Neural cell (in vitro differentiated cells): ENCODE measurements around the gene SLC12A8. TPM values are rescaled to one million over a fixed set of nuclear protein-coding genes. Genes with fewer than 3 reads are reported as not detected.
A peak's percentile ranks its signal among the peaks of the same experiment; 100 is the strongest.

Experiments
- H2AFZ ChIP-seq: fragments of 200-600, 300-800 bp; sonication (generic), shearing (Covaris generic); 2 replicates; pipeline ENCODE4 v1.6.0; 2014; ENCODE audit warnings: low read depth, mild to moderate bottlenecking, antibody characterized with exemption, low read length, moderate library complexity
- H3F3A ChIP-seq: fragments of 200-600 bp; shearing (Covaris generic); 2 replicates; pipeline ENCODE4 v1.6.1; 2016; ENCODE audit warnings: mild to moderate bottlenecking, moderate library complexity, mixed read lengths, antibody characterized with exemption, low read length; ENCODE audit not compliant: insufficient read depth, poor library complexity, severe bottlenecking
- H3K27ac ChIP-seq: fragments of 200-600, 300-800 bp; sonication (generic), shearing (Covaris generic); 2 replicates; pipeline ENCODE4 v1.5.1; 2014; ENCODE audit warnings: mild to moderate bottlenecking, low read length, moderate library complexity
- H3K27me3 ChIP-seq: fragments of 300-800, 200-600 bp; sonication (generic), shearing (Covaris generic); 2 replicates; pipeline ENCODE4 v1.6.0; 2014; ENCODE audit warnings: mild to moderate bottlenecking, low read depth, low read length, moderate library complexity; ENCODE audit not compliant: insufficient read depth
- H3K36me3 ChIP-seq: fragments of 300-800, 200-600 bp; sonication (generic), shearing (Covaris generic); 2 replicates; pipeline ENCODE4 v1.5.1; 2014; ENCODE audit warnings: mild to moderate bottlenecking, antibody characterized with exemption, low read length, moderate library complexity; ENCODE audit not compliant: insufficient read depth
- H3K4me2 ChIP-seq: fragments of 300-800, 200-600 bp; sonication (generic), shearing (Covaris generic); 2 replicates; pipeline ENCODE4 v1.6.0; 2014; ENCODE audit warnings: mild to moderate bottlenecking, low read length
- H3K4me3 ChIP-seq: fragments of 300-800, 200-600 bp; sonication (generic), shearing (Covaris generic); 2 replicates; pipeline ENCODE4 v1.5.1; 2014; ENCODE audit warnings: mild to moderate bottlenecking, low read length, moderate library complexity
- H3K79me2 ChIP-seq: fragments of 200-600 bp; shearing (Covaris generic); replicated peaks from 2 replicates; pipeline ENCODE4 v1.6.0; 2014; ENCODE audit warnings: mild to moderate bottlenecking, low read length, moderate library complexity; ENCODE audit not compliant: insufficient read depth
- H3K9ac ChIP-seq: fragments of 300-800, 200-600 bp; sonication (generic), shearing (Covaris generic); 2 replicates; pipeline ENCODE4 v1.6.1; 2016; ENCODE audit warnings: mild to moderate bottlenecking, low read length, mixed read lengths
- H3K9me2 ChIP-seq: fragments of 200-600 bp; shearing (Covaris generic); 2 replicates; pipeline ENCODE4 v1.6.1; 2016; ENCODE audit warnings: mild to moderate bottlenecking, low read length, mixed read lengths; ENCODE audit not compliant: insufficient read depth
- H3K9me3 ChIP-seq: fragments of 200-600, 300-800 bp; sonication (generic), shearing (Covaris generic); 2 replicates; pipeline ENCODE4 v1.6.1; 2016; ENCODE audit warnings: mild to moderate bottlenecking, mixed run types, low read length, moderate library complexity, mixed read lengths
- H4K20me1 ChIP-seq: fragments of 200-600 bp; shearing (Covaris generic); 2 replicates; pipeline ENCODE4 v1.6.1; 2016; ENCODE audit warnings: mild to moderate bottlenecking, mixed run types; ENCODE audit not compliant: insufficient read depth
- CTCF ChIP-seq: fragments of 450-650 bp; IDR thresholded peaks from 2 replicates; pipeline ENCODE4 v1.5.1; 2014; ENCODE audit warnings: antibody characterized with exemption, mild to moderate bottlenecking, moderate library complexity; ENCODE audit not compliant: poor library complexity, severe bottlenecking
- EP300 ChIP-seq: fragments of 450-650 bp; conservative IDR thresholded peaks from 2 replicates; pipeline ENCODE4 v1.6.1; 2014; ENCODE audit warnings: antibody characterized with exemption, mild to moderate bottlenecking, moderate library complexity; ENCODE audit not compliant: poor library complexity, severe bottlenecking
- EZH2 ChIP-seq: fragments of 200-600, 300-800 bp; shearing (Covaris generic), sonication (generic); IDR thresholded peaks from 2 replicates; pipeline ENCODE4 v1.6.1; 2014; ENCODE audit warnings: antibody characterized with exemption, low read length, borderline replicate concordance, mild to moderate bottlenecking; ENCODE audit not compliant: insufficient read depth, poor library complexity, severe bottlenecking
- POLR2AphosphoS5 ChIP-seq: IDR thresholded peaks from 2 replicates; pipeline ENCODE4 v1.6.1; 2012
- RAD21 ChIP-seq: fragments of 450-650 bp; conservative IDR thresholded peaks from 2 replicates; pipeline ENCODE4 v1.6.1; 2014; ENCODE audit warnings: antibody characterized with exemption, mild to moderate bottlenecking, moderate library complexity
- REST ChIP-seq: IDR thresholded peaks from 2 replicates; pipeline ENCODE4 v1.6.1; 2012; ENCODE audit warnings: borderline replicate concordance
- SMC3 ChIP-seq: fragments of 450-650 bp; conservative IDR thresholded peaks from 2 replicates; pipeline ENCODE4 v1.6.1; 2014; ENCODE audit warnings: antibody characterized with exemption, mild to moderate bottlenecking, moderate library complexity; ENCODE audit not compliant: poor library complexity
- TAF1 ChIP-seq: IDR thresholded peaks from 2 replicates; pipeline ENCODE4 v1.6.1; 2012; ENCODE audit warnings: low read depth
- polyA plus RNA-seq: library from polyadenylated mRNA; depleted of rRNA; stranded (reverse); fragments of >200 nt; gene quantifications from 2 replicates; pipeline ENCODE4 v1.2.3, GENCODE V29; 2014

The SLC12A8 gene
- polyA plus RNA-seq, 1 donor from 2014 or later: 4.6 TPM

GRCh38 chr3:125128861-125129501, 83.6 kb downstream of the SLC12A8 start:
- no peaks in the 10 kb centered on the region for H3K9me3 ChIP-seq
- peak overlapping the region; percentile 79 for H3K27ac ChIP-seq
- no peak overlapping the region for H2AFZ ChIP-seq

GRCh38 chr3:125126323-125126722, 86.2 kb downstream of the SLC12A8 start:
- H3K27ac ChIP-seq: no peak overlapping the region
- H3K4me2 ChIP-seq: no peak overlapping the region
- H3K9me3 ChIP-seq: no peaks in the 10 kb centered on the region
- H3K4me3 ChIP-seq: no peak overlapping the region
- no peaks in the 10 kb centered on the region for H3K9me2 ChIP-seq
- no peak overlapping the region for H3K9ac ChIP-seq
- no peaks in the 10 kb centered on the region for H3K36me3 ChIP-seq
- no peaks in the 10 kb centered on the region for H3K27me3 ChIP-seq
- H3F3A ChIP-seq: no peaks in the 10 kb centered on the region
- no peak overlapping the region for H2AFZ ChIP-seq
- no peaks in the 10 kb centered on the region for H4K20me1 ChIP-seq
- H3K79me2 ChIP-seq: no peaks in the 10 kb centered on the region
- TF ChIP-seq TAF1 (no peak), SMC3 (no peak), EP300 (no peak), CTCF (no peak), RAD21 (no peak), EZH2 (no peak)

More at GRCh38 chr3:125128861-125129501, 83.6 kb downstream of the SLC12A8 start:
- H3K9ac ChIP-seq: no peak overlapping the region
- peak overlapping the region; percentile 66 for H3K4me2 ChIP-seq
- no peaks in the 10 kb centered on the region for H3F3A ChIP-seq
- TF ChIP-seq EP300 (no peak), EZH2 (no peak), CTCF (no peak), TAF1 (no peak), REST (no peak), POLR2AphosphoS5 (no peak)
- no peaks in the 10 kb centered on the region for H4K20me1 ChIP-seq
- H3K36me3 ChIP-seq: no peaks in the 10 kb centered on the region
- no peaks in the 10 kb centered on the region for H3K79me2 ChIP-seq
- H3K9me2 ChIP-seq: no peaks in the 10 kb centered on the region
- peak overlapping the region; percentile 48 for H3K4me3 ChIP-seq
- H3K27me3 ChIP-seq: no peaks in the 10 kb centered on the region
